Testis (tissue), 3 donors: ENCODE data around the gene SCARB1. TPM values are rescaled to one million over a fixed set of nuclear protein-coding genes. Genes with fewer than 3 reads are reported as not detected.

Experiments
- DNase-seq: peaks from one replicate; pipeline ENCODE4 v3.0.0-alpha.2; 2019
- H3K27ac ChIP-seq, 2 donors: fragments of 200-600 bp; sonication (generic); one replicate each; pipeline ENCODE4 v1.5.1; 2019
- H3K27me3 ChIP-seq: fragments of 200-600 bp; sonication (generic); one replicate; pipeline ENCODE4 v1.5.1; 2019
- H3K36me3 ChIP-seq: fragments of 200-600 bp; sonication (generic); one replicate; pipeline ENCODE4 v1.5.1; 2017; ENCODE audit warnings: low read depth; ENCODE audit errors: missing control alignments
- H3K4me1 ChIP-seq: fragments of 200-600 bp; sonication (generic); one replicate; pipeline ENCODE4 v1.5.1; 2019
- H3K4me3 ChIP-seq, 2 donors: fragments of 200-600 bp; sonication (generic); one replicate each; pipeline ENCODE4 v1.5.1; 2017 to 2019
- H3K9me3 ChIP-seq: fragments of 200-600 bp; sonication (generic); one replicate; pipeline ENCODE4 v1.5.1; 2017
- POLR2A ChIP-seq: fragments of 450-650 bp; IDR thresholded peaks from one replicate; pipeline ENCODE4 v1.6.1; 2017; ENCODE audit warnings: antibody characterized with exemption, mild to moderate bottlenecking, moderate library complexity
- WGBS, 2 donors: methylation state at CpG; one replicate each; pipeline ENCODE4 v1.1.5; 2018; 5-methylcytosine and 5-hydroxymethylcytosine counted together
- intact Hi-C: fragments of 100-400 bp; cut with DNase I; formaldehyde crosslinking; loops from one replicate; pipeline ENCODE4 v1.15.1; 2023; ENCODE audit warnings: low total_unique reads
- polyA plus RNA-seq: library from polyadenylated mRNA; stranded (reverse); fragments of 350-450 nt; fragmentation: Illumina TruSeq; extraction: RNeasy Lipid Tissue Mini Kit (QIAGEN cat#74804); gene quantifications from one replicate; pipeline ENCODE4 v1.2.3, GENCODE V29; 2014; ENCODE audit warnings: low read depth, low replicate concordance; ENCODE audit not compliant: insufficient read depth
- total RNA-seq, 2 donors: library from RNA; depleted of rRNA; stranded (reverse); fragments of >200 nt; gene quantifications; one replicate each; pipeline ENCODE4 v1.2.3, GENCODE V29; 2016
- TF ChIP-seq, protein P1 (sequence below), 3 experiments: fragments of 450-650 bp in 2 of 3; fragments of 200-600 bp in 1 of 3; sonication (generic) in 1 of 3; IDR thresholded peaks; one replicate each; pipeline ENCODE4 v1.5.1; 2016 to 2019; ENCODE audit warnings: antibody characterized with exemption in 3 of 3, mild to moderate bottlenecking in 2 of 3, moderate library complexity in 1 of 3

The SCARB1 gene
- total and polyA plus RNA-seq, 3 donors from 2014 or later = 46.9 to 116 (median 73.6) TPM

DNA sequence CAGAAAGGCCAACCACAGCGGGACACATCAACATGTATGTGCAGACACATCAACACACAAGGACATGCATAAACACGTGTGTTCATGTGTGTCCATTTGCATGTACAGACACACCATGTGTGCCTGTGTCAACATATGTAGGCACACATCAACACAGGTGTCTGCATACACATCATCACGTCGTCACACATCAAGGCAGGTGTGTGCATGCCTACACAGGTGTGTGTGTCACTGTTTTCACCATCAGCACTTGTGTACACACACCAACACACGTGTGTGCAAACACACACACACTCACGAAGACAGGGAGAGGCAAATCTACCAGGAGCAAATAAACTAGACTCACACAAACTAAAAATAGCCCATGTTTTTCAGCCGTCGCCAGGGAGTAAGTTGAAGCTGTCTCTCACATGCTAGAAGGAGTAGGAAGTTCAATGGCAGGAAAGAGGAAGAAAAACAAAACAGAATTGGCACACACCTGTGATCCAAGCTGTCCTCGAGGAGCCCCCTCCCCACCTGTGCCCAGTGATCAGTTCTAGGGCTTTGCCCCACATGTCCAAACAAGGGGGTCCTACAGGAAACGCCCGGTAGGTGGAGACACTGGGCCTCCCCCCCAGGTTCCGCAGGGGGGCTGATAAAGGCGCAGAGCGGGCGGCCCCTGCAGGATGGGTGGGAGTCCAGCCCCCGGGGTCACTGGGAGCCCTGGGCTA is 7.4 kb downstream of the SCARB1 start:
- 46 to 54% methylated on average over 11 to 16 of the region's 16 CpGs for WGBS, 2 donors

DNA sequence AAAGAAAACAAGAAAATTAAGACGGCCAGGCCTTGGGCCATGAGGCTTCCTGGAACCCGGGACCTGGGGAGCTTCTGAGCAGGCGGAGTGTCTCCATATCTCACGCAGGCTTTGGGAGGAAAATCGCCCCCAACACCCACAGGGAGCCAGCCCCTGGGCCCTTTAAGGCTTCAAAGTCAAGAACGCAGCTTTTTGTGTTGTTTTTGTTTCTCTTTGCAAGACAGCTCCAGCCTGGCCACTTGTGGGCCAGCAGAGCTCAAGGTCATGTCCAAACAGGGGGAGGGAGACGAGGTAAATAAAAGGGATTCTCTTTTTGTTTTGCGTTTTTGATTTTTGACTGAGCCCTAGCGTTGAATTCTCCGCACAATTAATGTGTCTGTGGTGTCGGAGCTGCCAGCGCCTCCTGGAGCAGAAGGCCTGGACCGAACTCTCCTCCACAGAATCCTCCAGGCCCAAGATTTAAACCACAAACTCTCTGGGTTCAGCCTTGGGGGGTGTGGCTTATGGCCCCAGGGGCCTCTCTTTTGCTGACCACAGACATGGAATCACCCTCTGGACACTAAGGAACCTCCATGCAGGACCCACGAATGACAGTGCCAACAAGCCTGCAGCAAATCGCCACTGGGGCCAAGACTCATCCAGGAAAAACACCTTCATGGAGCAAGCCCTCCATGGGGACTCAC is 8.2 kb downstream of the SCARB1 start:
- Histone ChIP-seq H3K27me3 (no peaks in the 10 kb centered on the region), H3K9me3 (no peaks in the 10 kb centered on the region), H3K4me3 (no peak overlapping the region), H3K27ac (peak overlapping the region; percentile 83 to 89), H3K36me3 (no peaks in the 10 kb centered on the region), H3K4me1 (peaks cover 38% of the 10 kb centered on the region)
- 35 to 41% methylated on average over 15 of the region's 15 CpGs for WGBS, 2 donors
- TF ChIP-seq, protein P1, sequence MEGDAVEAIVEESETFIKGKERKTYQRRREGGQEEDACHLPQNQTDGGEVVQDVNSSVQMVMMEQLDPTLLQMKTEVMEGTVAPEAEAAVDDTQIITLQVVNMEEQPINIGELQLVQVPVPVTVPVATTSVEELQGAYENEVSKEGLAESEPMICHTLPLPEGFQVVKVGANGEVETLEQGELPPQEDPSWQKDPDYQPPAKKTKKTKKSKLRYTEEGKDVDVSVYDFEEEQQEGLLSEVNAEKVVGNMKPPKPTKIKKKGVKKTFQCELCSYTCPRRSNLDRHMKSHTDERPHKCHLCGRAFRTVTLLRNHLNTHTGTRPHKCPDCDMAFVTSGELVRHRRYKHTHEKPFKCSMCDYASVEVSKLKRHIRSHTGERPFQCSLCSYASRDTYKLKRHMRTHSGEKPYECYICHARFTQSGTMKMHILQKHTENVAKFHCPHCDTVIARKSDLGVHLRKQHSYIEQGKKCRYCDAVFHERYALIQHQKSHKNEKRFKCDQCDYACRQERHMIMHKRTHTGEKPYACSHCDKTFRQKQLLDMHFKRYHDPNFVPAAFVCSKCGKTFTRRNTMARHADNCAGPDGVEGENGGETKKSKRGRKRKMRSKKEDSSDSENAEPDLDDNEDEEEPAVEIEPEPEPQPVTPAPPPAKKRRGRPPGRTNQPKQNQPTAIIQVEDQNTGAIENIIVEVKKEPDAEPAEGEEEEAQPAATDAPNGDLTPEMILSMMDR (IDR thresholded peaks at IDR 0.05) = no peak
- TF ChIP-seq POLR2A = no peak
- intact Hi-C loops = no loop called here
- peak; percentile 51 for DNase-seq

More for the DNA sequence above, 7.4 kb downstream of the SCARB1 start:
- Histone ChIP-seq H3K27me3 (no peaks in the 10 kb centered on the region), H3K9me3 (no peaks in the 10 kb centered on the region), H3K4me3 (no peak overlapping the region), H3K27ac (peak overlapping the region; percentile 26 to 89), H3K36me3 (no peaks in the 10 kb centered on the region), H3K4me1 (peaks cover 38% of the 10 kb centered on the region)
- no peak for DNase-seq
- intact Hi-C loops = no loop called here
- TF ChIP-seq, protein P1 (IDR thresholded peaks at IDR 0.05) = peak; percentile 9 to 21 (median 15)
- TF ChIP-seq POLR2A = no peak

DNA sequence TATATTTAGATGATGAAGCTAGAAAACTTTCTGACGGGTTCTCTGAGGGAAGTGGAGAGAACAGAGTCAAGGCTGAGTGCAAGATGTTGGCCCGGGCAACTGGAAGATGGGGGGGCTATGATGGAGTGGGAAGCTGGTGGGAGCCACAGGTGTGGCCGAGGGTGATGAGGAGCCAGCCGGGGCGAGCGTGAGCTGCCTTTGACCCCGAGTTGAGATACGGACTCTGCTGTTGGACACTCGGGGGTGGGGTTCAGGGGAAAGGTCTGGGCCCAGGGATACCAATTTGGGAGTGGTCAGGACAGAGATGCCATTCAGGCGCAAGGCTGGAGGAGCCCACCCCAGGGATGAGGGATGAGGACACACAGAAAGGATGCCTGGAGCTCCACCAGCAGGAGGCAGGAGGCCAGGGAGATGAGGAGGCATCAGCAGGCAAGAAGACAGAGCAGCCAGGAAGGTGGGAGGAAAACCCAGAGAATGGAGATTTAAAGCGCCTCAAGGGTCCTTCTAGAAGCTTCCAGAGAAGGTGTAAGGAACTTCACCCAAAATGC is 9.0 kb downstream of the SCARB1 start:
- H3K27me3 ChIP-seq = no peaks in the 10 kb centered on the region
- intact Hi-C loops = no loop called here
- H3K27ac ChIP-seq = peak overlapping the region; percentile 83 to 89
- WGBS, 2 donors = 80 to 81% methylated on average over 11 of the region's 11 CpGs
- H3K4me3 ChIP-seq = no peak overlapping the region
- no peak for DNase-seq
- no peaks in the 10 kb centered on the region for H3K36me3 ChIP-seq
- peaks cover 38% of the 10 kb centered on the region for H3K4me1 ChIP-seq
- no peaks in the 10 kb centered on the region for H3K9me3 ChIP-seq
- TF ChIP-seq POLR2A = no peak
- TF ChIP-seq, protein P1 (IDR thresholded peaks at IDR 0.05) = no peak

DNA sequence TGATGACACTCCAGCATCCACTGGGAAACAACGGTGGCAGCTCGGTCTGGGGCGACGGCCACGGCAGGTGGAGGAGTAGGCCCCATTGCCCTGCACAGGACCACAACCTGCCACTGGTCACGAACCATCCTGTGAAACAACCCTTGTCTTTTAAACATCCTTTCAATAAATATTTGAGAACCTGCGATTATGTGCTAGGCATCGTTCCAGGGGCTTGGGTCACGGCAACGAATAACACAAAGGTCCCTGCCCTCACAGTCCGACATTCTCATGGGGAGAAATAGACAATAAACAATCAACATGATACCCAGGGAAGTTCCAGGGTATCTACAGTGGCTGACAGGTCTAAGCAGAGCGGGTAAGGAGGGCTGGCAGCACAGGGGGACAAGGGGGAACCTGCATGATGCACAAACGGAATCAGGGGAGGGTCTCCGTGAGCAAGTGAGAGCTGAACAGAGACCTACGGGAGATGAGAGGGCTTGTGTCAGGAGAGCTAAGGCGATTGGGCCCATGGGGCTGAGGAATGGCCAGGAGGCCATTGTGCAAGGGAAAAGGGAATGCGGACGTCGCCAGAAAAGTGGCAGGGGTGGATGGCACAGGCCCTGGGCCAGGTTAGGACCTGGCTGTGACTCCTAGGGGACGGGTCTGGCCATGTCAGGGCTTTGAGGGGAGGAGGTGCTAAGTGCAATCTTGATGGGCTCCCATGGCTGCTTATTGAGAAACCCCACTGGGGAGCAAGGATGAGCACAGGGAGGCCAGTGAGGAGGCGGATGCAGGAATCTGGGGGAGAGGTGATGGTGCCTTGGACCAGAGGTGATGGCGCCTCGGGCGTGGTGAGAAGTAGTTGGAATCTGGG is 9.7 kb downstream of the SCARB1 start:
- H3K27ac ChIP-seq = peak overlapping the region in 1 of 2 donors; percentile 89
- no peaks in the 10 kb centered on the region for H3K27me3 ChIP-seq
- no peak for TF ChIP-seq POLR2A
- TF ChIP-seq, protein P1 (IDR thresholded peaks at IDR 0.05) = no peak
- DNase-seq = no peak
- intact Hi-C loops = no loop called here
- no peak overlapping the region for H3K4me3 ChIP-seq
- H3K4me1 ChIP-seq = peaks cover 44% of the 10 kb centered on the region
- no peaks in the 10 kb centered on the region for H3K36me3 ChIP-seq
- WGBS, 2 donors = 74 to 81% methylated on average over 23 to 24 of the region's 24 CpGs
- no peaks in the 10 kb centered on the region for H3K9me3 ChIP-seq
